Activated naive CD4-positive, alpha-beta T cell treated with anti-CD3 and anti-CD28 coated beads, Interleukin-2, amount 50 U/mL, for 24 hours (primary cell): Measurements from ENCODE around the gene SESN2.

Experiments used
- H3K27ac Mint-ChIP-seq: one replicate; pipeline ENCODE4 v1.8.0; 2021; ENCODE audit warnings: mild to moderate bottlenecking, mixed read lengths
- H3K27me3 Mint-ChIP-seq: one replicate; pipeline ENCODE4 v1.8.0; 2021; ENCODE audit warnings: mixed read lengths
- H3K36me3 Mint-ChIP-seq: one replicate; pipeline ENCODE4 v1.8.0; 2021; ENCODE audit warnings: mixed read lengths
- H3K4me1 Mint-ChIP-seq: one replicate; pipeline ENCODE4 v1.8.0; 2021; ENCODE audit warnings: mixed read lengths
- H3K4me3 Mint-ChIP-seq: one replicate; pipeline ENCODE4 v1.8.0; 2021; ENCODE audit warnings: mild to moderate bottlenecking, mixed read lengths
- H3K9me3 Mint-ChIP-seq: one replicate; pipeline ENCODE4 v1.8.0; 2021; ENCODE audit warnings: mixed read lengths

SESN2 gene

DNA sequence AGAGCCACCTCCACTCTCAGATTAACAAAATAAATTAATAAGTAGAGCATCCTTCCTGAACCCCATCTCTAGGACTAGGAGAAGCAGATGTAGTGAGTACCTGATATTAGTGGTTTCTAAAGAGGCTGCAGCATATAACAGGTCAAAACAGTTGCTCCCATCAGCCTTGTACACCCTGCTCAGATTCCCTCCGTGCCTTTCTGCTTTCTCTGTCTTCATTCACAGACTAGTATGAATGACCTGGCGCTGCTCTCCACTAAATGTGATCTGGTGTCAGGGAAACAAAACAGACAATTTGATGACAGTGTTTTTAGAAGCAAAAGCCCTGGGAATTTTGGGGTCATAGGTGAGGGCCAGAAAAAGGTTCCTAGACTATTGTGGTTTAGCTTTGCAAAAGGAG lies 8.3 kb downstream of the SESN2 start:
- Mint-ChIP-seq H3K9me3 (no peaks in the 10 kb centered on the region), H3K4me3 (no peak overlapping the region), H3K27me3 (no peaks in the 10 kb centered on the region), H3K27ac (no peak overlapping the region), H3K4me1 (peaks cover 17% of the 10 kb centered on the region), H3K36me3 (peaks cover 3% of the 10 kb centered on the region)

GRCh38 chr1:28269529-28269928 lies 10.2 kb downstream of the SESN2 start:
- Mint-ChIP-seq H3K27me3 (no peaks in the 10 kb centered on the region), H3K36me3 (peaks cover 3% of the 10 kb centered on the region), H3K27ac (no peak overlapping the region)

DNA sequence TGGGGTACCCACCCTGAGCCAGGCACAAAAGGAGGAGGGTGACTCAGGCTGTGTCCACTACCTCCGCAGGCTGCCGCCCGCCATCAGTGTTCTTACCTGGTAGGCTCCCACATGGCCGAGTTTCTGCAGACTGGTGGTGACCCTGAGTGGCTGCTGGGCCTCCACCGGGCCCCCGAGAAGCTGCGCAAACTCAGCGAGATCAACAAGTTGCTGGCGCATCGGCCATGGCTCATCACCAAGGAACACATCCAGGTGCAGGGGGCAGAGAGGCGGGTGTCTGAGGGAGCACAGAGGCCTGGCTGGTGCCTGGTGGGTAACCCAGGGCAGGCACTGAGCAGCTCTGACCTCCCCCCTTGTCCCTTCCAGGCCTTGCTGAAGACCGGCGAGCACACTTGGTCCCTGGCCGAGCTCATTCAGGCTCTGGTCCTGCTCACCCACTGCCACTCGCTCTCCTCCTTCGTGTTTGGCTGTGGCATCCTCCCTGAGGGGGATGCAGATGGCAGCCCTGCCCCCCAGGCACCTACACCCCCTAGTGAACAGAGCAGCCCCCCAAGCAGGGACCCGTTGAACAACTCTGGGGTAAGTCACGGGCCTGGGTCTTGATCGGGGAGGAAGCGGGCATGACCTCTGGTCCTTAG lies 13.0 kb downstream of the SESN2 start:
- Mint-ChIP-seq H3K27ac (no peak overlapping the region), H3K36me3 (peaks cover 6% of the 10 kb centered on the region), H3K9me3 (no peaks in the 10 kb centered on the region), H3K27me3 (no peaks in the 10 kb centered on the region), H3K4me3 (no peak overlapping the region), H3K4me1 (peaks cover 3% of the 10 kb centered on the region)

More at GRCh38 chr1:28269529-28269928, 10.2 kb downstream of the SESN2 start:
- peaks cover 11% of the 10 kb centered on the region for H3K4me1 Mint-ChIP-seq
- H3K9me3 Mint-ChIP-seq, result no peaks in the 10 kb centered on the region
- no peak overlapping the region for H3K4me3 Mint-ChIP-seq

DNA sequence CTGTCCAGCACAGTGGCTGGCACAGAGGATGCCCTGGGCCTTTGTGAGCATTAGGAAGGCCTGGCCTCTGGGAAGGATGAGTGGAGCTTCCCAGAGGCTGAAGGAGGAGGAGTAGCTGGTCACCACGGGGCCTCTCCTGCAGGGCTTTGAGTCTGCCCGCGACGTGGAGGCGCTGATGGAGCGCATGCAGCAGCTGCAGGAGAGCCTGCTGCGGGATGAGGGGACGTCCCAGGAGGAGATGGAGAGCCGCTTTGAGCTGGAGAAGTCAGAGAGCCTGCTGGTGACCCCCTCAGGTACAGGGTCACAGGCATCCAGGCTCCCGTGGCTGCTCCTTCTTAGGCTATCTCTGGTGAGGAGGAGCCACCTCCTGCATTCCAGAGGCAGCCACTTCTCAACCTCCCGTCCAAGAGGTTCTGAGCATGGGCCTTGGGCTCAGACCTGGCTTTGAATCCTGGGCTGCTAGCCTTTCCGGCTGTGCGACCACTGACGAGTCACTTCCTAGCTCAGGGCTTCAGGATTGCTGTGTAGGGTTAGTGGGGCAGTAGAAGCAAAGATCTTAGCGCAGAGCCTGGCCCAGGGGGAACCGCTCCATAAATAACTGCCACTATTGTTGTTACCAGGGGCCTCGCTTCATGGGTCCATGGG lies 14.0 kb downstream of the SESN2 start:
- no peak overlapping the region for H3K27ac Mint-ChIP-seq
- H3K27me3 Mint-ChIP-seq, result no peaks in the 10 kb centered on the region
- H3K4me1 Mint-ChIP-seq, result no peaks in the 10 kb centered on the region
- no peaks in the 10 kb centered on the region for H3K9me3 Mint-ChIP-seq
- peaks cover 12% of the 10 kb centered on the region for H3K36me3 Mint-ChIP-seq
- no peak overlapping the region for H3K4me3 Mint-ChIP-seq

- H3K27ac Mint-ChIP-seq, result no peak overlapping the region
- H3K4me1 Mint-ChIP-seq, result no peaks in the 10 kb centered on the region
- peaks cover 19% of the 10 kb centered on the region for H3K36me3 Mint-ChIP-seq
- H3K4me3 Mint-ChIP-seq, result no peak overlapping the region
- H3K9me3 Mint-ChIP-seq, result no peaks in the 10 kb centered on the region
- H3K27me3 Mint-ChIP-seq, result no peaks in the 10 kb centered on the region
These were observed 19.4 kb downstream of the SESN2 start for GRCh38 chr1:28278763-28279162.

GRCh38 chr1:28279721-28280120 lies 20.4 kb downstream of the SESN2 start:
- Mint-ChIP-seq H3K36me3 (peaks cover 19% of the 10 kb centered on the region), H3K27me3 (no peaks in the 10 kb centered on the region), H3K27ac (no peak overlapping the region), H3K4me3 (no peak overlapping the region), H3K9me3 (no peaks in the 10 kb centered on the region), H3K4me1 (no peaks in the 10 kb centered on the region)

GRCh38 chr1:28280501-28280900 lies 21.2 kb downstream of the SESN2 start:
- H3K4me1 Mint-ChIP-seq, result no peaks in the 10 kb centered on the region
- no peak overlapping the region for H3K4me3 Mint-ChIP-seq
- H3K9me3 Mint-ChIP-seq, result no peaks in the 10 kb centered on the region

GRCh38 chr1:28280977-28281381 lies 21.7 kb downstream of the SESN2 start:
- Mint-ChIP-seq H3K9me3 (no peaks in the 10 kb centered on the region), H3K27me3 (no peaks in the 10 kb centered on the region), H3K27ac (no peak overlapping the region), H3K36me3 (peaks cover 15% of the 10 kb centered on the region), H3K4me1 (no peaks in the 10 kb centered on the region), H3K4me3 (no peak overlapping the region)

More at GRCh38 chr1:28280501-28280900, 21.2 kb downstream of the SESN2 start:
- no peak overlapping the region for H3K27ac Mint-ChIP-seq
- H3K27me3 Mint-ChIP-seq, result no peaks in the 10 kb centered on the region
- peaks cover 15% of the 10 kb centered on the region for H3K36me3 Mint-ChIP-seq

DNA sequence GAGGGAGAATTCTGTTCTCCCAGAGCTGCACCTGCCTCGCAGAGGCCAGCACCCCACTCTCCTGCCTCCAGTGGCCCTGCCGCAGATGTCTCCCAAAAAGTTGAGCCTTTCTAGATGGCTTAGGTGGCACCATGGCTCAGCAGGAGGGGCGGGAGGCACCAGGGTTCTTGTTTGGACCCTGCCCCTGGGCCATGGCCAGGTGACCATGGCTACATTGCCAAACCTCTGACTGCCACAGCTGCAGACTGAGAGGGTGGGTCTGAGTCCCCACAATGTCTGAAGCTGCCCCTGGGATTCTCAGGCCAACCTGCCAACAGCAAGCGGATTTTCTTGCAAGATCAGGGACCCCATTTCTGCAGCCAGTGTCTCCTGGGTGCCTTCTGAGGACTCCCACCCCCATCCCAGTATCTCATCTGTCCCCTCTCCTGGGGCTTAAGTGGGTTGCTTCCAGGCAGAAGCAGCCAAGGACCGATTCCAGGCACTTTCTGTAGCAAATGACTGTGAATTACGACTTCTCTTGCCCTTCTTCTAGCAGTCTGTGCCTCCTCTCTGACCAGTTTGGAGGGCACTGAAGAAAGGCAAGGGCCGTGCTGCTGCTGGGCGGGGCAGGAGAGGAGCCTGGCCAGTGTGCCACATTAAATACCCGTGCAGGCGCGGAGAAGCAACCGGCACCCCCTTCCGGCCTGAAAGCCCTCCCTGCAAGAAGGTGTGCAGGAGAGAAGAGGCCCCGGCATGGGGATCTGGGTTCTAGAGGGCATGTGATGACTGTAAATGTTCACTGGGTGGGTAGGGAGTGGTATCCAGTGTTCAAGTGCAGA lies 22.5 kb downstream of the SESN2 start:
- no peaks in the 10 kb centered on the region for H3K9me3 Mint-ChIP-seq
- H3K27ac Mint-ChIP-seq, result no peak overlapping the region
- peaks cover 15% of the 10 kb centered on the region for H3K36me3 Mint-ChIP-seq
- H3K4me3 Mint-ChIP-seq, result no peak overlapping the region
- H3K4me1 Mint-ChIP-seq, result no peaks in the 10 kb centered on the region
- H3K27me3 Mint-ChIP-seq, result no peaks in the 10 kb centered on the region

DNA sequence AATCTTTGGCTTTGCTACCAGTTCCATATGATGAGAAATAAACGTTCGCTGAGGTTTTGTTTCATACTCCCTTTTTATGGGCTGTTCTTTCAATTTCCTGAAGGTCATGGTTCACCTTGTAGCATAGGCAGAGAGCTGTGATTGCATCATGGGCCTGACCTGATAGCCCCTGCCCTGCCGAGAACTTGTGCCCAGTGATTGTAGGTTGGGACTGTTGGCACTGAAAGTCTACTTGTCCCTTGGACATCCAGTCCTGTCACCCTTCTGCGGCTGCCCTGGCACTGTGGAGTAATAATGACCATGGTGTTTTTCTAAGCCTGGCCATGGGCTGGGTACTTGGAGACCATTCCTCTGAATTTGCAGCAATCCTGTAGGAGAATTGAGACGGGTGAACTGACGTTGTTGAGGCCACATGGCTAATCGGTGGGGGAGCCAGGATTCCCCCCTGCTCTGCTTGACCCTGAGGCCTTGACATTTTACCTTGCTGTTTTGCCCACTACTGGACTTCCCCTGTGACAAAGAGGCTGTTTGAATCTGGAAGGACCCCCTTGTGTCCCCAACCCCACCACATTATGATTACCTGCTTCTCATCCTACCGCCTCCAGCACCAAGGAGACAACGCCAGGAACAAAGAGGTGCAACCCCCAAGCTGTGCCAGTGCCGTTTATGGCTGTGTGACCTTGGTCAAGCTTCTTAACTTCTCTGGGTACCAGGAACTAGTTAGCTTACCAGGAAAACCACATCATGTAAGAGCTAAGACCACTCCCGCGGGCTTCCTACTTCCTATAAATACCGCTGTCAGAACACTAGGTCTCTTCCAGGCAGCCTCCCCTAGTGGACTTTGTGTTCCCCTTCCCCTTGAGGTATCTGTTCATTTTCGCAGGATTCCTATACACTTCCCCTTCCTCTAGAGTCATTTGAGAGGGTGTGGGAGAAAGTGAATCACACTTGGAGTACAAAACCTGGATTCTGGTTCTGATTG lies 23.4 kb downstream of the SESN2 start:
- Mint-ChIP-seq H3K27me3 (no peaks in the 10 kb centered on the region), H3K4me3 (no peak overlapping the region), H3K36me3 (peaks cover 13% of the 10 kb centered on the region), H3K4me1 (no peaks in the 10 kb centered on the region), H3K9me3 (no peaks in the 10 kb centered on the region), H3K27ac (peak overlapping the region; percentile 51)

DNA sequence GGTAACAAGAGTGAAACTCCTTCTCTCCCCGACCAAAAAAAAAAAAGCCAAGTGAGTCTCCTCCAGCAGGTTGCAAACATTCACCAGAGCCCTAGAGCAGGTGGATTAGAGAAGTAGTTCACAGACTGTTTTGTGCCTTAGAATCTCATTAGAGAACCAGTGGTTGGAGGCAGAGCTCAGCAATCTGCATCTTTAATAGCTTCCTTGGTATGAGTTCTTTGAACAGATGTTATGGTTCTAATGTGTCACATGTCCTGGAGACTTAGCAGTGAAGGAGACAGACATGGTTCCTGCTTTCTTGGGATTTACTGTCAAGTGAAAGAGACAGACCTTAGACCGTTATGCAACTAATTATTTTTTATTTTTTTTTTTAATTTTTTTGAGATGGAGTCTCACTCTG lies 26.8 kb downstream of the SESN2 start:
- Mint-ChIP-seq H3K4me1 (no peaks in the 10 kb centered on the region), H3K27me3 (no peaks in the 10 kb centered on the region), H3K36me3 (no peaks in the 10 kb centered on the region), H3K27ac (no peak overlapping the region), H3K9me3 (no peaks in the 10 kb centered on the region), H3K4me3 (no peak overlapping the region)

DNA sequence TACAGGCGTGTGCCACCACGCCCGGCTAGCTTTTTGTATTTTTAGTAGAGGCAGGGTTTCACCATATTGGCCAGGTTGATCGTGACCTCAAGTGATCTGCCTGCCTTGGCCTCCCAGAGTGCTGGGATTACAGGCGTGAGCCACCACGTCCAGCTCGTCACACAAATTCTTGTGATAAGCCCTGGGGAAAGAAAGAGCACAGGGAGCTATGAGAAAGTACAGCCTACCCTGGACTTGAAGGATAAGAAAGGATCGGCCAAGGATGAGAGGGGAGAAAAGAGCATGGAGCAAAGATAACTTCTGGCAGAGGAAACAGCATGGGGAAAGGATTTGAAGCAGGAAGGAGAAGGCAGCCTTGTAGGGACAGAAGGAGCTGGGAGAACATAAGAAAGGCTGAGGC lies 29.2 kb downstream of the SESN2 start:
- Mint-ChIP-seq H3K36me3 (no peaks in the 10 kb centered on the region), H3K9me3 (no peaks in the 10 kb centered on the region), H3K4me1 (no peaks in the 10 kb centered on the region), H3K27ac (no peak overlapping the region), H3K27me3 (no peaks in the 10 kb centered on the region), H3K4me3 (no peak overlapping the region)

- H3K27ac Mint-ChIP-seq, result no peak overlapping the region
- H3K4me1 Mint-ChIP-seq, result no peaks in the 10 kb centered on the region
- H3K9me3 Mint-ChIP-seq, result no peaks in the 10 kb centered on the region
- no peaks in the 10 kb centered on the region for H3K27me3 Mint-ChIP-seq
- H3K4me3 Mint-ChIP-seq, result no peak overlapping the region
- no peaks in the 10 kb centered on the region for H3K36me3 Mint-ChIP-seq
These were observed 31.5 kb downstream of the SESN2 start for GRCh38 chr1:28290851-28291250.

- H3K4me1 Mint-ChIP-seq, result no peaks in the 10 kb centered on the region
These were observed 32.4 kb downstream of the SESN2 start for GRCh38 chr1:28291711-28292110.

DNA sequence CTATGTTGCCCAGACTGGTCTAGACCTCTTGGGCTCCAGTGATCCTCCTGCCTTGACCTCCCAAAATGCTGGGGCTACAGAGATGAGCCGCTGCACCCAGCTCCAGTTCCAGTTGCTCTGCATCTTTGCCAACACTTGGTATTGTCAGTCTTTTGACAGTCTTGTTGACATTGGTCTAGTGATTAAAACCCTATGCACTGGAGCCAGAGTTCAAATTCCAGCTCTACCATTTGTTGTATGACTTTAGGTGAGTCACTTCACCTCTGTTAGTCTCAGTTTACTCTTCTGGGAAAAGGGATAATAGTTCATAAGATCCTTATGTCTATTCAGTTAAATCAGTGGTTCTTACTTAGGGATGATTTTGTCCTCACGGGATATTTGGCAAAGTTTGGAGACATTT lies 36.6 kb downstream of the SESN2 start:
- no peaks in the 10 kb centered on the region for H3K4me1 Mint-ChIP-seq
- H3K9me3 Mint-ChIP-seq, result no peaks in the 10 kb centered on the region
- no peak overlapping the region for H3K4me3 Mint-ChIP-seq
- no peaks in the 10 kb centered on the region for H3K27me3 Mint-ChIP-seq
- no peak overlapping the region for H3K27ac Mint-ChIP-seq
- no peaks in the 10 kb centered on the region for H3K36me3 Mint-ChIP-seq

More at GRCh38 chr1:28291711-28292110, 32.4 kb downstream of the SESN2 start:
- no peaks in the 10 kb centered on the region for H3K36me3 Mint-ChIP-seq
- H3K9me3 Mint-ChIP-seq, result no peaks in the 10 kb centered on the region
- H3K4me3 Mint-ChIP-seq, result no peak overlapping the region
- H3K27ac Mint-ChIP-seq, result no peak overlapping the region
- no peaks in the 10 kb centered on the region for H3K27me3 Mint-ChIP-seq
